K562 (cell line): ENCODE measurements around the gene EGF. TPM values are rescaled to one million over a fixed set of nuclear protein-coding genes. Genes with fewer than 3 reads are reported as not detected.

ENCODE experiments used
- CBFB ChIP-seq: sonication (generic); formaldehyde crosslinking; IDR thresholded peaks from 2 replicates; pipeline ENCODE4 v1.4.0; 2020; ENCODE audit warnings: mild to moderate bottlenecking, missing genetic modification reagents
- CHD1 ChIP-seq: fragments of 200-600 bp; sonication (generic); IDR thresholded peaks from one replicate; pipeline ENCODE4 v1.6.1; 2012; ENCODE audit warnings: mild to moderate bottlenecking, moderate library complexity, low read length, inconsistent platforms
- FOXM1 ChIP-seq, 2 experiments: fragments of 450-650 bp in 1 of 2; sonication (generic) in 1 of 2; formaldehyde crosslinking in 1 of 2; IDR thresholded peaks; 2 replicates each; pipeline versions ENCODE4 v1.6.1 to v1.9.0; 2017 to 2022; ENCODE audit warnings: low read depth in 2 of 2, mild to moderate bottlenecking in 2 of 2, missing genetic modification reagents in 1 of 2, moderate library complexity in 1 of 2
- HSF4 ChIP-seq: fragments of 250-450 bp; sonication (Bioruptor Pico); IDR thresholded peaks from 2 replicates; pipeline ENCODE4 v2.1.2; 2022; ENCODE audit warnings: mild to moderate bottlenecking, moderate library complexity, borderline replicate concordance
- IRF1 ChIP-seq: sonication (generic); formaldehyde crosslinking; IDR thresholded peaks from 2 replicates; pipeline ENCODE4 v1.8.0; 2022; ENCODE audit warnings: missing genetic modification reagents, mild to moderate bottlenecking, borderline replicate concordance
- MCM7 ChIP-seq, 2 experiments: fragments of 450-650 bp; IDR thresholded peaks; 2 replicates each; pipeline ENCODE4 v1.6.1; 2016 to 2018
- NFXL1 ChIP-seq: fragments of 450-650 bp; formaldehyde crosslinking; IDR thresholded peaks from 2 replicates; pipeline ENCODE4 v1.4.0; 2021; ENCODE audit warnings: mild to moderate bottlenecking
- NR2F6 ChIP-seq: fragments of 450-650 bp; formaldehyde crosslinking; IDR thresholded peaks from 2 replicates; pipeline ENCODE4 v1.4.0; 2020; ENCODE audit warnings: mild to moderate bottlenecking
- PYGO2 ChIP-seq: fragments of 450-650 bp; IDR thresholded peaks from 2 replicates; pipeline ENCODE4 v1.6.1; 2016; ENCODE audit warnings: mild to moderate bottlenecking, missing genetic modification characterization, moderate library complexity, missing compliant biosample characterization
- RFX7 ChIP-seq: fragments of 250-450 bp; sonication (Bioruptor Pico); IDR thresholded peaks from 2 replicates; pipeline ENCODE4 v1.5.1; 2021; ENCODE audit warnings: mild to moderate bottlenecking
- STAG1 ChIP-seq: sonication (generic); formaldehyde crosslinking; IDR thresholded peaks from 2 replicates; pipeline ENCODE4 v1.5.0; 2020; ENCODE audit warnings: missing genetic modification reagents, borderline replicate concordance
- TAF7 ChIP-seq: fragments of 450-650 bp; IDR thresholded peaks from 2 replicates; pipeline ENCODE4 v1.6.1; 2016; ENCODE audit warnings: missing genetic modification characterization, missing compliant biosample characterization
- TBL1XR1 ChIP-seq, 2 experiments: IDR thresholded peaks; 2 replicates each; pipeline ENCODE4 v1.6.1; 2012; ENCODE audit warnings: improper control_type of control experiment in 2 of 2, low read length in 2 of 2, mild to moderate bottlenecking in 1 of 2
- TGIF2 ChIP-seq: sonication (generic); formaldehyde crosslinking; IDR thresholded peaks from 2 replicates; pipeline ENCODE4 v1.8.1; 2022; ENCODE audit warnings: mild to moderate bottlenecking, missing genetic modification reagents, moderate library complexity
- ZNF121 ChIP-seq: sonication (generic); formaldehyde crosslinking; conservative IDR thresholded peaks from 2 replicates; pipeline ENCODE4 v1.8.0; 2022; ENCODE audit warnings: missing genetic modification reagents
- ZNF431 ChIP-seq: sonication (generic); formaldehyde crosslinking; IDR thresholded peaks from 2 replicates; pipeline ENCODE4 v1.8.0; 2022; ENCODE audit warnings: mild to moderate bottlenecking, missing genetic modification reagents
- ZNF57 ChIP-seq: fragments of 450-650 bp; formaldehyde crosslinking; IDR thresholded peaks from 2 replicates; pipeline ENCODE4 v1.4.0; 2020; ENCODE audit warnings: mild to moderate bottlenecking, moderate library complexity
- ZNF707 ChIP-seq: fragments of 250-450 bp; sonication (Bioruptor Pico); conservative IDR thresholded peaks from 2 replicates; pipeline ENCODE4 v1.8.0; 2022; ENCODE audit warnings: inconsistent platforms, mild to moderate bottlenecking, moderate library complexity
- ZNF766 ChIP-seq: fragments of 200-800 bp; sonication (Bioruptor generic); conservative IDR thresholded peaks from 2 replicates; pipeline ENCODE4 v1.6.1; 2016; ENCODE audit warnings: missing genetic modification characterization, missing compliant biosample characterization
- polyA plus RNA-seq, 8 experiments: library from polyadenylated mRNA; depleted of rRNA in 4 of 8; stranded (reverse) in 5 of 8; unstranded in 3 of 8; fragments of >200 nt; fragmentation: Nextera tagmentation in 2 of 8; fragmentation: Illumina TruSeq in 1 of 8; extraction: Ambion mirVana in 2 of 8; extraction: Trizol in 1 of 8; gene quantifications; 2 replicates each; pipeline versions ENCODE4 v1.2.1 to v1.2.3, GENCODE V29; 2011 to 2014; ENCODE audit warnings: inconsistent platforms in 1 of 8, missing spikeins in 1 of 8
- total RNA-seq, 7 experiments: library from RNA; depleted of rRNA in 6 of 7; stranded (reverse); fragments of >200 nt in 6 of 7; fragmentation: Illumina TruSeq in 2 of 7; extraction: Trizol in 2 of 7; gene quantifications; 2 replicates each; pipeline versions ENCODE4 v1.2.1 to v1.2.3, GENCODE V29; 2011 to 2021; ENCODE audit warnings: low replicate concordance in 1 of 7
- TF ChIP-seq, protein P1 (sequence below): sonication (generic); formaldehyde crosslinking; IDR thresholded peaks from 2 replicates; pipeline ENCODE4 v1.8.0; 2023; ENCODE audit warnings: mild to moderate bottlenecking, missing genetic modification reagents
- TF ChIP-seq, protein P2 (sequence below): fragments of 200-400 bp; formaldehyde crosslinking; IDR thresholded peaks from 2 replicates; pipeline ENCODE4 v1.6.1; 2017; ENCODE audit warnings: mild to moderate bottlenecking, low read depth, low read length, moderate library complexity

EGF gene
- total and polyA plus RNA-seq, 9 of the 15 experiments (the other 6 are each of a cell fraction or from before 2014, with no cell fraction given): 0.32 to 3.1 (median 1.3) TPM

- no peak for TF ChIP-seq CBFB
- no peak for TF ChIP-seq PYGO2
- TF ChIP-seq FOXM1 (IDR thresholded peaks at IDR 0.05; ENCODE audit: low read depth): peak; percentile 96
- TF ChIP-seq FOXM1 (CRISPR knock-in tag; IDR thresholded peaks at IDR 0.05; ENCODE audit: low read depth): no peak; the same call in 1 of the 2 replicates
- no peak for TF ChIP-seq TBL1XR1 (IDR thresholded peaks at IDR 0.05; ENCODE audit: low read length in 2 of 2)
- peak; percentile 47; the same call in 1 of the 2 replicates for TF ChIP-seq TAF7 (tag)
- TF ChIP-seq HSF4 (CRISPR knock-in tag): no peak
- no peak for TF ChIP-seq ZNF121 (CRISPR knock-in tag)
- no peak for TF ChIP-seq ZNF766
- TF ChIP-seq IRF1 (CRISPR knock-in tag): no peak
- TF ChIP-seq MCM7 (IDR thresholded peaks at IDR 0.05): no peak
- no peak for TF ChIP-seq ZNF431
- TF ChIP-seq, protein P1, sequence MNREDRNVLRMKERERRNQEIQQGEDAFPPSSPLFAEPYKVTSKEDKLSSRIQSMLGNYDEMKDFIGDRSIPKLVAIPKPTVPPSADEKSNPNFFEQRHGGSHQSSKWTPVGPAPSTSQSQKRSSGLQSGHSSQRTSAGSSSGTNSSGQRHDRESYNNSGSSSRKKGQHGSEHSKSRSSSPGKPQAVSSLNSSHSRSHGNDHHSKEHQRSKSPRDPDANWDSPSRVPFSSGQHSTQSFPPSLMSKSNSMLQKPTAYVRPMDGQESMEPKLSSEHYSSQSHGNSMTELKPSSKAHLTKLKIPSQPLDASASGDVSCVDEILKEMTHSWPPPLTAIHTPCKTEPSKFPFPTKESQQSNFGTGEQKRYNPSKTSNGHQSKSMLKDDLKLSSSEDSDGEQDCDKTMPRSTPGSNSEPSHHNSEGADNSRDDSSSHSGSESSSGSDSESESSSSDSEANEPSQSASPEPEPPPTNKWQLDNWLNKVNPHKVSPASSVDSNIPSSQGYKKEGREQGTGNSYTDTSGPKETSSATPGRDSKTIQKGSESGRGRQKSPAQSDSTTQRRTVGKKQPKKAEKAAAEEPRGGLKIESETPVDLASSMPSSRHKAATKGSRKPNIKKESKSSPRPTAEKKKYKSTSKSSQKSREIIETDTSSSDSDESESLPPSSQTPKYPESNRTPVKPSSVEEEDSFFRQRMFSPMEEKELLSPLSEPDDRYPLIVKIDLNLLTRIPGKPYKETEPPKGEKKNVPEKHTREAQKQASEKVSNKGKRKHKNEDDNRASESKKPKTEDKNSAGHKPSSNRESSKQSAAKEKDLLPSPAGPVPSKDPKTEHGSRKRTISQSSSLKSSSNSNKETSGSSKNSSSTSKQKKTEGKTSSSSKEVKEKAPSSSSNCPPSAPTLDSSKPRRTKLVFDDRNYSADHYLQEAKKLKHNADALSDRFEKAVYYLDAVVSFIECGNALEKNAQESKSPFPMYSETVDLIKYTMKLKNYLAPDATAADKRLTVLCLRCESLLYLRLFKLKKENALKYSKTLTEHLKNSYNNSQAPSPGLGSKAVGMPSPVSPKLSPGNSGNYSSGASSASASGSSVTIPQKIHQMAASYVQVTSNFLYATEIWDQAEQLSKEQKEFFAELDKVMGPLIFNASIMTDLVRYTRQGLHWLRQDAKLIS (CRISPR knock-in tag): no peak
- TF ChIP-seq, protein P2, sequence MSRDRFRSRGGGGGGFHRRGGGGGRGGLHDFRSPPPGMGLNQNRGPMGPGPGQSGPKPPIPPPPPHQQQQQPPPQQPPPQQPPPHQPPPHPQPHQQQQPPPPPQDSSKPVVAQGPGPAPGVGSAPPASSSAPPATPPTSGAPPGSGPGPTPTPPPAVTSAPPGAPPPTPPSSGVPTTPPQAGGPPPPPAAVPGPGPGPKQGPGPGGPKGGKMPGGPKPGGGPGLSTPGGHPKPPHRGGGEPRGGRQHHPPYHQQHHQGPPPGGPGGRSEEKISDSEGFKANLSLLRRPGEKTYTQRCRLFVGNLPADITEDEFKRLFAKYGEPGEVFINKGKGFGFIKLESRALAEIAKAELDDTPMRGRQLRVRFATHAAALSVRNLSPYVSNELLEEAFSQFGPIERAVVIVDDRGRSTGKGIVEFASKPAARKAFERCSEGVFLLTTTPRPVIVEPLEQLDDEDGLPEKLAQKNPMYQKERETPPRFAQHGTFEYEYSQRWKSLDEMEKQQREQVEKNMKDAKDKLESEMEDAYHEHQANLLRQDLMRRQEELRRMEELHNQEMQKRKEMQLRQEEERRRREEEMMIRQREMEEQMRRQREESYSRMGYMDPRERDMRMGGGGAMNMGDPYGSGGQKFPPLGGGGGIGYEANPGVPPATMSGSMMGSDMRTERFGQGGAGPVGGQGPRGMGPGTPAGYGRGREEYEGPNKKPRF: no peak
- no peak for TF ChIP-seq ZNF707 (CRISPR knock-in tag)
- TF ChIP-seq RFX7 (CRISPR knock-in tag): no peak
- no peak for TF ChIP-seq NFXL1 (CRISPR knock-in tag)
- no peak for TF ChIP-seq STAG1 (CRISPR knock-in tag)
- no peak for TF ChIP-seq CHD1
- no peak for TF ChIP-seq TGIF2
- no peak for TF ChIP-seq NR2F6
- no peak for TF ChIP-seq ZNF57
Observed at GRCh38 chr4:109912706-109913595, at the start of gene EGF (continued).
